H1 (cell line): Measurements from ENCODE around the gene PTPRD.

ENCODE experiments used
- POLR2A ChIP-seq, 2 experiments: IDR thresholded peaks; 1 replicate in 1 of 2; 2 replicates in 1 of 2; pipeline ENCODE4 v1.6.1; 2011; ENCODE audit warnings: low read depth in 2 of 2, low read length in 2 of 2, mild to moderate bottlenecking in 2 of 2; ENCODE audit errors: control extremely low read depth in 1 of 2
- SP1 ChIP-seq: IDR thresholded peaks from 2 replicates; pipeline ENCODE4 v1.6.1; 2011; ENCODE audit warnings: low read depth, low read length
- TF ChIP-seq, protein P1 (sequence below): IDR thresholded peaks from 2 replicates; pipeline ENCODE4 v1.6.1; 2011; ENCODE audit warnings: low read depth, mild to moderate bottlenecking, low read length; ENCODE audit not compliant: insufficient read depth
- TF ChIP-seq, protein P2 (sequence below), 3 experiments: IDR thresholded peaks; 1 replicate in 2 of 3; 2 replicates in 1 of 3; pipeline versions ENCODE4 v1.5.1 to v1.6.1; 2011; ENCODE audit warnings: low read length in 3 of 3, mild to moderate bottlenecking in 3 of 3, inconsistent platforms in 2 of 3, low read depth in 1 of 3, moderate library complexity in 1 of 3; ENCODE audit not compliant: insufficient read depth in 1 of 3; ENCODE audit errors: control extremely low read depth in 1 of 3

DNA sequence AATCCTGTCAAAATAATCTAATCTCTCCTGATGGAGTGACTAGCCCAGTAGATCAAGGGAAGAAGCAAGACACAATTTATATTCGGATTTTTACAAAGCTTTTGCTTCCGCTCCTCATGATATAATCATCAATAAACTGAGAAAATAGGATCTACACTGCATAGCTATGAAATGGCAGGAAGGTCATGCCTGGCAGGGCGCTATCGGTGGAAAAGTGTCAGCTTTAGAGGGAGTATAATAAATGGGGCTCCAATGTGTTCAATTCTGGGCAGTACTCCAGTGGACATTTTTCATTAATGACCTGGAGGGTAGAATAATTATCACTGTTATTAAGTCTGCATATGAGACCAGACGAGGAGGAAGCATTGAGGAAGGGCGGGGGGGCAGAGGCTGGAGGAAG lies 1799.9 kb downstream of the PTPRD start:
- TF ChIP-seq SP1 (no peak), POLR2A (IDR thresholded peaks at IDR 0.05; ENCODE audit: control extremely low read depth in 1 of 2, low read depth in 2 of 2, low read length in 2 of 2) (no peak)
- TF ChIP-seq, protein P1, sequence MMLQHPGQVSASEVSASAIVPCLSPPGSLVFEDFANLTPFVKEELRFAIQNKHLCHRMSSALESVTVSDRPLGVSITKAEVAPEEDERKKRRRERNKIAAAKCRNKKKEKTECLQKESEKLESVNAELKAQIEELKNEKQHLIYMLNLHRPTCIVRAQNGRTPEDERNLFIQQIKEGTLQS, result no peak
- TF ChIP-seq, protein P2, sequence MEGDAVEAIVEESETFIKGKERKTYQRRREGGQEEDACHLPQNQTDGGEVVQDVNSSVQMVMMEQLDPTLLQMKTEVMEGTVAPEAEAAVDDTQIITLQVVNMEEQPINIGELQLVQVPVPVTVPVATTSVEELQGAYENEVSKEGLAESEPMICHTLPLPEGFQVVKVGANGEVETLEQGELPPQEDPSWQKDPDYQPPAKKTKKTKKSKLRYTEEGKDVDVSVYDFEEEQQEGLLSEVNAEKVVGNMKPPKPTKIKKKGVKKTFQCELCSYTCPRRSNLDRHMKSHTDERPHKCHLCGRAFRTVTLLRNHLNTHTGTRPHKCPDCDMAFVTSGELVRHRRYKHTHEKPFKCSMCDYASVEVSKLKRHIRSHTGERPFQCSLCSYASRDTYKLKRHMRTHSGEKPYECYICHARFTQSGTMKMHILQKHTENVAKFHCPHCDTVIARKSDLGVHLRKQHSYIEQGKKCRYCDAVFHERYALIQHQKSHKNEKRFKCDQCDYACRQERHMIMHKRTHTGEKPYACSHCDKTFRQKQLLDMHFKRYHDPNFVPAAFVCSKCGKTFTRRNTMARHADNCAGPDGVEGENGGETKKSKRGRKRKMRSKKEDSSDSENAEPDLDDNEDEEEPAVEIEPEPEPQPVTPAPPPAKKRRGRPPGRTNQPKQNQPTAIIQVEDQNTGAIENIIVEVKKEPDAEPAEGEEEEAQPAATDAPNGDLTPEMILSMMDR (IDR thresholded peaks at IDR 0.05; ENCODE audit: control extremely low read depth in 1 of 3, insufficient read depth in 1 of 3, low read depth in 1 of 3, low read length in 3 of 3), result no peak
